Hindlimb muscle (tissue), 1 donor: ENCODE measurements around the gene SCUBE3. TPM values are rescaled to one million over a fixed set of nuclear protein-coding genes. Genes with fewer than 3 reads are reported as not detected.

Experiments
- polyA plus RNA-seq: library from polyadenylated mRNA; unstranded; fragments of 120-200 nt; gene quantifications from one replicate; pipeline ENCODE4 v1.2.1, GENCODE V29; 2013; ENCODE audit not compliant: insufficient read length

SCUBE3 gene
- polyA plus RNA-seq, 1 donor: 1.1 TPM

Other genes with a start within 250 kb of the SCUBE3 start
- 0.34 TPM for gene TCP11, start 72.6 kb upstream of the SCUBE3 start, polyA plus RNA-seq
- gene ZNF76, start 45.8 kb downstream of the SCUBE3 start, polyA plus RNA-seq: 28.7 TPM
- 4.5 TPM for gene DEF6, start 83.9 kb downstream of the SCUBE3 start, polyA plus RNA-seq
- 26.7 TPM for gene PPARD, start 128.6 kb downstream of the SCUBE3 start, polyA plus RNA-seq
- gene FANCE, start 238.4 kb downstream of the SCUBE3 start, polyA plus RNA-seq: 27.8 TPM